ENCODE measurements around the gene TEKT5. TPM values are rescaled to one million over a fixed set of nuclear protein-coding genes. Genes with fewer than 3 reads are reported as not detected.
A peak's percentile ranks its signal among the peaks of the same experiment; 100 is the strongest.

The TEKT5 gene
- total and polyA plus RNA-seq, 9 of the 15 experiments (the other 6 are each of a cell fraction or from before 2014, with no cell fraction given) = 0.10 to 0.19 TPM; not detected in 7

- TF ChIP-seq DEAF1 (CRISPR knock-in tag; IDR thresholded peaks at IDR 0.05) = 0 out of 2 replicates have a peak, but pooled peaks have one; percentile 35
- TF ChIP-seq NCOA2 (IDR thresholded peaks at IDR 0.05; ENCODE audit: partially characterized antibody in 2 of 2) = peak in 1 of 2 experiments; percentile 92
- TF ChIP-seq, protein P1, sequence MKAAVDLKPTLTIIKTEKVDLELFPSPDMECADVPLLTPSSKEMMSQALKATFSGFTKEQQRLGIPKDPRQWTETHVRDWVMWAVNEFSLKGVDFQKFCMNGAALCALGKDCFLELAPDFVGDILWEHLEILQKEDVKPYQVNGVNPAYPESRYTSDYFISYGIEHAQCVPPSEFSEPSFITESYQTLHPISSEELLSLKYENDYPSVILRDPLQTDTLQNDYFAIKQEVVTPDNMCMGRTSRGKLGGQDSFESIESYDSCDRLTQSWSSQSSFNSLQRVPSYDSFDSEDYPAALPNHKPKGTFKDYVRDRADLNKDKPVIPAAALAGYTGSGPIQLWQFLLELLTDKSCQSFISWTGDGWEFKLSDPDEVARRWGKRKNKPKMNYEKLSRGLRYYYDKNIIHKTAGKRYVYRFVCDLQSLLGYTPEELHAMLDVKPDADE (conservative IDR thresholded peaks at IDR 0.05; ENCODE audit: control insufficient read depth, low read depth, low read length) = no peak
- TF ChIP-seq LEF1 (IDR thresholded peaks at IDR 0.05) = no peak
- TF ChIP-seq KDM2B (CRISPR knock-in tag; IDR thresholded peaks at IDR 0.05) = no peak
- TF ChIP-seq SNRNP70 (optimal IDR thresholded peaks at IDR 0.05; ENCODE audit: low read depth, low read length) = no peak
- TF ChIP-seq HNRNPK (IDR thresholded peaks at IDR 0.05; ENCODE audit: low read depth, low read length, poor library complexity, severe bottlenecking) = no peak
- TF ChIP-seq PRDM10 (IDR thresholded peaks at IDR 0.05; ENCODE audit: partially characterized antibody) = peak; percentile 6
- TF ChIP-seq MED1 (CRISPR knock-in tag; IDR thresholded peaks at IDR 0.05; ENCODE audit: borderline replicate concordance) = no peak
- TF ChIP-seq RBM22 (IDR thresholded peaks at IDR 0.05; ENCODE audit: low read depth, low read length, poor library complexity, severe bottlenecking) = peak; percentile 49
- TF ChIP-seq ILF3 (IDR thresholded peaks at IDR 0.05; ENCODE audit: borderline replicate concordance) = no peak
- TF ChIP-seq MYC (IDR thresholded peaks at IDR 0.05; ENCODE audit: low read depth, low read length) = no peak; the same call in none of the 2 replicates
- no peak for TF ChIP-seq MYC (CRISPR knock-in tag; IDR thresholded peaks at IDR 0.05; ENCODE audit: borderline replicate concordance, low read depth)
- TF ChIP-seq CAMTA2 (CRISPR knock-in tag; conservative IDR thresholded peaks at IDR 0.05) = no peak
- no peak for TF ChIP-seq PATZ1 (CRISPR knock-in tag; IDR thresholded peaks at IDR 0.05; ENCODE audit: borderline replicate concordance)
- TF ChIP-seq ZNF589 (CRISPR knock-in tag; IDR thresholded peaks at IDR 0.05; ENCODE audit: low read depth) = no peak
- TF ChIP-seq JUN (IDR thresholded peaks at IDR 0.05; ENCODE audit: borderline replicate concordance, low read depth, low read length) = no peak
- no peak for TF ChIP-seq JUN (CRISPR knock-in tag; IDR thresholded peaks at IDR 0.05; ENCODE audit: borderline replicate concordance)
These were observed 49.1 kb upstream of the TEKT5 start, which contains the start of gene NUBP1 (continued) for GRCh38 chr16:10743610-10744369.
